AG08396 (cell line): ENCODE measurements around the gene ZNF750.

Experiments used
- DNase-seq: peaks from one replicate; pipeline ENCODE4 v3.0.0; 2012; ENCODE audit warnings: low spot score, mixed read lengths

Gene ZNF750

GRCh38 chr17:82859431-82860403 lies 19.9 kb upstream of the ZNF750 start:
- peak; percentile 83 for DNase-seq

GRCh38 chr17:82858376-82859126 lies 18.7 kb upstream of the ZNF750 start:
- no peak for DNase-seq

GRCh38 chr17:82856361-82856760 lies 16.5 kb upstream of the ZNF750 start:
- DNase-seq = no peak

- no peak for DNase-seq
Measured at GRCh38 chr17:82854226-82854625, 14.4 kb upstream of the ZNF750 start.

GRCh38 chr17:82851381-82851780 lies 11.6 kb upstream of the ZNF750 start:
- no peak for DNase-seq

GRCh38 chr17:82849076-82849945 lies 9.5 kb upstream of the ZNF750 start:
- no peak for DNase-seq

GRCh38 chr17:82848022-82848592 lies 8.3 kb upstream of the ZNF750 start:
- DNase-seq = peak; percentile 83

GRCh38 chr17:82846061-82846691 lies 6.4 kb upstream of the ZNF750 start:
- no peak for DNase-seq

GRCh38 chr17:82845163-82845807 lies 5.5 kb upstream of the ZNF750 start:
- DNase-seq = no peak

GRCh38 chr17:82844796-82845162 lies 5.0 kb upstream of the ZNF750 start:
- DNase-seq = no peak

- no peak for DNase-seq
Measured at GRCh38 chr17:82843904-82844680, 4.3 kb upstream of the ZNF750 start.

GRCh38 chr17:82841921-82842596 lies 2.2 kb upstream of the ZNF750 start:
- DNase-seq = no peak

- DNase-seq = no peak
Measured at GRCh38 chr17:82840431-82840831, 609 bp upstream of the ZNF750 start.

GRCh38 chr17:82838386-82839063 lies 1.3 kb downstream of the ZNF750 start:
- DNase-seq = no peak

- DNase-seq = no peak
Measured at GRCh38 chr17:82837586-82838320, 2.1 kb downstream of the ZNF750 start.

- DNase-seq = no peak
Measured at GRCh38 chr17:82836823-82837357, 2.9 kb downstream of the ZNF750 start.

GRCh38 chr17:82835766-82836512 lies 3.9 kb downstream of the ZNF750 start:
- DNase-seq = no peak
